OCI-LY3 (cell line): Measurements from ENCODE around the gene HP.
A peak's percentile ranks its signal among the peaks of the same experiment; 100 is the strongest.

ENCODE experiments used
- H2AFZ ChIP-seq: fragments of 200-600, 300-600 bp; shearing (Covaris generic); 2 replicates; pipeline ENCODE4 v1.6.0; 2014; ENCODE audit warnings: antibody characterized with exemption, low read depth, low read length
- H3K27ac ChIP-seq: fragments of 200-600, 300-600 bp; sonication (generic); 2 replicates; pipeline ENCODE4 v1.5.1; 2014; ENCODE audit warnings: mild to moderate bottlenecking, low read length, moderate library complexity, mixed read lengths
- H3K27me3 ChIP-seq: fragments of 200-600, 300-600 bp; sonication (generic); 2 replicates; pipeline ENCODE4 v1.6.1; 2014; ENCODE audit warnings: low read depth, low read length, mixed read lengths
- H3K36me3 ChIP-seq: fragments of 200-600, 300-600 bp; sonication (generic); replicated peaks from 2 replicates; pipeline ENCODE3; 2014; ENCODE audit warnings: low read depth, low read length, mixed read lengths
- H3K4me1 ChIP-seq: fragments of 300-600, 200-600 bp; sonication (generic); 2 replicates; pipeline ENCODE4 v1.6.1; 2014; ENCODE audit warnings: low read length, mixed read lengths
- H3K4me2 ChIP-seq: fragments of 200-600, 300-600 bp; sonication (generic); 2 replicates; pipeline ENCODE4 v1.6.1; 2014; ENCODE audit warnings: low read length, mixed read lengths
- H3K4me3 ChIP-seq: fragments of 300-600, 200-600 bp; sonication (generic); 2 replicates; pipeline ENCODE4 v1.5.1; 2014; ENCODE audit warnings: antibody characterized with exemption, mild to moderate bottlenecking, low read length, moderate library complexity
- H3K79me2 ChIP-seq: fragments of 300-600, 200-600 bp; shearing (Covaris generic); 2 replicates; pipeline ENCODE4 v1.6.1; 2014; ENCODE audit warnings: mild to moderate bottlenecking, low read length, mixed read lengths
- H3K9ac ChIP-seq: fragments of 300-600, 200-600 bp; shearing (Covaris generic); 2 replicates; pipeline ENCODE4 v1.6.0; 2014; ENCODE audit warnings: mild to moderate bottlenecking, low read length, moderate library complexity
- H3K9me3 ChIP-seq: fragments of 200-600, 300-600 bp; shearing (Covaris generic); 2 replicates; pipeline ENCODE4 v1.6.1; 2014; ENCODE audit warnings: low read length, mixed read lengths; ENCODE audit not compliant: insufficient read depth
- H4K20me1 ChIP-seq: fragments of 200-600, 300-600 bp; sonication (generic); 2 replicates; pipeline ENCODE4 v1.6.1; 2016; ENCODE audit warnings: low read length, mixed read lengths; ENCODE audit not compliant: insufficient read depth
- CTCF ChIP-seq: fragments of 200-600, 300-600 bp; sonication (generic); IDR thresholded peaks from 2 replicates; pipeline ENCODE4 v1.5.1; 2014; ENCODE audit warnings: antibody characterized with exemption, low read length, low read depth
- EZH2phosphoT487 ChIP-seq: fragments of 200-600 bp; shearing (Covaris generic); IDR thresholded peaks from 2 replicates; pipeline ENCODE4 v1.6.1; 2018; ENCODE audit warnings: antibody characterized with exemption, mixed run types, low read depth

The HP gene

GRCh38 chr16:72092832-72093447 is 38.6 kb downstream of the HP start:
- H3K9ac ChIP-seq, result peak overlapping the region; percentile 80
- peaks cover 54% of the 10 kb centered on the region for H3K79me2 ChIP-seq
- H3K27me3 ChIP-seq, result no peaks in the 10 kb centered on the region
- H4K20me1 ChIP-seq, result no peaks in the 10 kb centered on the region
- H3K27ac ChIP-seq, result peak overlapping the region; percentile 41
- H2AFZ ChIP-seq, result peak overlapping the region; percentile 76
- H3K36me3 ChIP-seq, result peaks cover 33% of the 10 kb centered on the region
- H3K4me2 ChIP-seq, result peak overlapping the region; percentile 60
- H3K4me3 ChIP-seq, result peak overlapping the region; percentile 93
- no peaks in the 10 kb centered on the region for H3K9me3 ChIP-seq
- TF ChIP-seq CTCF, result no peak
- no peak for TF ChIP-seq EZH2phosphoT487
- H3K4me1 ChIP-seq, result peaks cover 19% of the 10 kb centered on the region

- H3K4me2 ChIP-seq, result peak within 1 kb of the TSS; percentile 85
- peaks cover 34% of the 10 kb centered on the region for H3K36me3 ChIP-seq
- TF ChIP-seq CTCF, result no peak
- no peak for TF ChIP-seq EZH2phosphoT487
- no peaks in the 10 kb centered on the region for H3K9me3 ChIP-seq
- peak within 1 kb of the TSS; percentile 62 for H3K27ac ChIP-seq
- peaks cover 54% of the 10 kb centered on the region for H3K79me2 ChIP-seq
- H4K20me1 ChIP-seq, result no peaks in the 10 kb centered on the region
- H3K4me3 ChIP-seq, result peak within 1 kb of the TSS; percentile 93
- H3K27me3 ChIP-seq, result no peaks in the 10 kb centered on the region
- H3K4me1 ChIP-seq, result peaks cover 19% of the 10 kb centered on the region
- H3K9ac ChIP-seq, result peak within 1 kb of the TSS; percentile 80
- peak within 1 kb of the TSS; percentile 84 for H2AFZ ChIP-seq
Observed at GRCh38 chr16:72093448-72094265, 39.4 kb downstream of the HP start, which contains the start of the genes DHX38 and TXNL4B. TSS of gene DHX38 (plus strand) at chr16:72093847. CDS start at chr16:72096158, 2,311 bp downstream. TSS of gene TXNL4B (minus strand) at chr16:72093620. CDS start at chr16:72090749, 2,871 bp downstream.

- H3K27ac ChIP-seq, result peak overlapping the region; percentile 62
- peak overlapping the region; percentile 79 for H3K9ac ChIP-seq
- peak overlapping the region; percentile 93 for H3K4me3 ChIP-seq
- H2AFZ ChIP-seq, result peak overlapping the region; percentile 84
- peak overlapping the region; percentile 85 for H3K4me2 ChIP-seq
- H3K9me3 ChIP-seq, result no peaks in the 10 kb centered on the region
- peaks cover 54% of the 10 kb centered on the region for H3K79me2 ChIP-seq
- peaks cover 19% of the 10 kb centered on the region for H3K4me1 ChIP-seq
- H3K36me3 ChIP-seq, result peaks cover 32% of the 10 kb centered on the region
- H3K27me3 ChIP-seq, result no peaks in the 10 kb centered on the region
- no peak for TF ChIP-seq CTCF
- no peak for TF ChIP-seq EZH2phosphoT487
- no peaks in the 10 kb centered on the region for H4K20me1 ChIP-seq
Observed at GRCh38 chr16:72094266-72094610, 39.9 kb downstream of the HP start.

- H4K20me1 ChIP-seq, result no peaks in the 10 kb centered on the region
- H2AFZ ChIP-seq, result no peak overlapping the region
- H3K4me2 ChIP-seq, result no peak overlapping the region
- TF ChIP-seq EZH2phosphoT487 (no peak), CTCF (no peak)
- no peaks in the 10 kb centered on the region for H3K9me3 ChIP-seq
- peaks cover 10% of the 10 kb centered on the region for H3K4me1 ChIP-seq
- peaks cover 58% of the 10 kb centered on the region for H3K36me3 ChIP-seq
- H3K27me3 ChIP-seq, result no peaks in the 10 kb centered on the region
- H3K79me2 ChIP-seq, result peaks cover 25% of the 10 kb centered on the region
- no peak overlapping the region for H3K27ac ChIP-seq
- no peak overlapping the region for H3K4me3 ChIP-seq
- no peak overlapping the region for H3K9ac ChIP-seq
Observed at GRCh38 chr16:72098936-72099335, 44.6 kb downstream of the HP start.
